SK-N-SH (cell line): ENCODE results near the gene AEBP2. TPM values are rescaled to one million over a fixed set of nuclear protein-coding genes. Genes with fewer than 3 reads are reported as not detected.
"Not testable (repeated sequence)": the region's sequence is repeated elsewhere in the genome, so short reads cannot be mapped to it uniquely, and the experiment has no call there.

Source experiments
- CTCF ChIA-PET: fragments of 300-600, 350-600 bp; formaldehyde crosslinking; extraction: SDS; loops from one replicate; lab custom pipeline; 2021; lab: Yijun Ruan, JAX
- POLR2A ChIA-PET: fragments of 350-600 bp; sonication (Branson Sonifier 250); formaldehyde crosslinking; extraction: SDS; loops from one replicate; lab custom pipeline; 2020; ENCODE audit warnings: antibody characterized with exemption, inconsistent platforms; lab: Yijun Ruan, JAX
- DNase-seq: peaks from one replicate; pipeline ENCODE4 v3.0.0; 2012
- H2AFZ ChIP-seq: fragments of 200-600 bp; sonication (generic); 2 replicates; pipeline ENCODE4 v1.8.1; 2016; ENCODE audit warnings: antibody characterized with exemption, mild to moderate bottlenecking, low read depth
- H3F3A ChIP-seq: fragments of 200-600 bp; sonication (generic); replicated peaks from 2 replicates; pipeline ENCODE3; 2016; ENCODE audit warnings: antibody characterized with exemption, mild to moderate bottlenecking; ENCODE audit not compliant: insufficient read depth
- H3K27ac ChIP-seq, 2 experiments: fragments of 200-500 bp in 1 of 2; fragments of 200-600 bp in 1 of 2; sonication (Bioruptor generic) in 1 of 2; sonication (generic), shearing (Covaris generic) in 1 of 2; 2 replicates each; pipeline versions ENCODE4 v1.5.1 to v1.6.1; 2014 to 2016; ENCODE audit warnings: low read depth in 2 of 2, inconsistent platforms in 1 of 2, low read length in 1 of 2, mild to moderate bottlenecking in 1 of 2, mixed read lengths in 1 of 2
- H3K27me3 ChIP-seq: fragments of 200-600 bp; sonication (generic), shearing (Covaris generic); 2 replicates; pipeline ENCODE4 v1.6.1; 2016; ENCODE audit warnings: mixed run types; ENCODE audit not compliant: insufficient read depth
- H3K36me3 ChIP-seq, 2 experiments: fragments of 200-500 bp in 1 of 2; fragments of 200-600 bp in 1 of 2; sonication (Bioruptor generic) in 1 of 2; sonication (generic) in 1 of 2; replicated peaks in 1 of 2; 2 replicates each; pipeline versions ENCODE3 to v1.5.1; 2014 to 2016; ENCODE audit warnings: low read length in 1 of 2, mild to moderate bottlenecking in 1 of 2; ENCODE audit not compliant: insufficient read depth in 2 of 2, control insufficient read depth in 1 of 2
- H3K4me1 ChIP-seq, 2 experiments: fragments of 200-500 bp in 1 of 2; fragments of 200-600 bp in 1 of 2; sonication (Bioruptor generic) in 1 of 2; sonication (generic), shearing (Covaris generic) in 1 of 2; 2 replicates each; pipeline versions ENCODE4 v1.5.1 to v1.6.1; 2014 to 2016; ENCODE audit warnings: low read depth in 1 of 2, low read length in 1 of 2, mixed run types in 1 of 2; ENCODE audit not compliant: insufficient read depth in 2 of 2, control insufficient read depth in 1 of 2
- H3K4me2 ChIP-seq: fragments of 200-600 bp; sonication (generic), shearing (Covaris generic); 2 replicates; pipeline ENCODE4 v1.6.1; 2017; ENCODE audit warnings: mixed run types
- H3K4me3 ChIP-seq, 2 experiments: fragments of 200-500 bp in 1 of 2; fragments of 200-600 bp in 1 of 2; sonication (Bioruptor generic) in 1 of 2; sonication (generic), shearing (Covaris generic) in 1 of 2; 2 replicates each; pipeline versions ENCODE4 v1.5.1 to v1.8.1; 2014 to 2016; ENCODE audit warnings: low read depth in 2 of 2, inconsistent platforms in 1 of 2, low read length in 1 of 2, mild to moderate bottlenecking in 1 of 2, mixed read lengths in 1 of 2, moderate library complexity in 1 of 2
- H3K79me2 ChIP-seq: fragments of 200-600 bp; sonication (generic); 2 replicates; pipeline ENCODE4 v1.8.1; 2017; ENCODE audit warnings: mild to moderate bottlenecking; ENCODE audit not compliant: insufficient read depth
- H3K9ac ChIP-seq: fragments of 200-600 bp; sonication (generic); 2 replicates; pipeline ENCODE4 v1.6.1; 2017; ENCODE audit warnings: mixed run types
- H3K9me2 ChIP-seq: fragments of 200-600 bp; sonication (generic); 2 replicates; pipeline ENCODE4 v1.6.1; 2017; ENCODE audit warnings: mixed run types
- H3K9me3 ChIP-seq: fragments of 200-600 bp; sonication (generic); 2 replicates; pipeline ENCODE4 v1.6.1; 2017; ENCODE audit warnings: mixed run types, mild to moderate bottlenecking, moderate library complexity
- H4K20me1 ChIP-seq: fragments of 200-600 bp; sonication (generic); 2 replicates; pipeline ENCODE4 v1.6.1; 2017; ENCODE audit warnings: mild to moderate bottlenecking, mixed run types; ENCODE audit not compliant: insufficient read depth
- CHD2 ChIP-seq: fragments of 150-350 bp; IDR thresholded peaks from 2 replicates; pipeline ENCODE4 v1.6.1; 2018; ENCODE audit warnings: low read length; ENCODE audit not compliant: partially characterized antibody
- ELF1 ChIP-seq: IDR thresholded peaks from 2 replicates; pipeline ENCODE4 v1.4.0; 2012
- EZH2phosphoT487 ChIP-seq: fragments of 200-600 bp; sonication (generic); IDR thresholded peaks from 2 replicates; pipeline ENCODE4 v1.6.1; 2017; ENCODE audit warnings: low read depth, mixed run types, mild to moderate bottlenecking, antibody characterized with exemption, moderate library complexity, borderline replicate concordance
- MXI1 ChIP-seq: IDR thresholded peaks from 2 replicates; pipeline ENCODE4 v1.6.1; 2012; ENCODE audit warnings: mild to moderate bottlenecking, low read depth, low read length, improper control_type of control experiment
- NFIC ChIP-seq: IDR thresholded peaks from 2 replicates; pipeline ENCODE4 v1.4.0; 2012; ENCODE audit warnings: borderline replicate concordance
- POLR2AphosphoS5 ChIP-seq: IDR thresholded peaks from 2 replicates; pipeline ENCODE4 v1.6.1; 2012; ENCODE audit warnings: low read depth, low read length
- RAD21 ChIP-seq: IDR thresholded peaks from 2 replicates; pipeline ENCODE4 v1.6.1; 2012; ENCODE audit warnings: mild to moderate bottlenecking, low read length
- SMC3 ChIP-seq: IDR thresholded peaks from 2 replicates; pipeline ENCODE4 v1.6.1; 2012; ENCODE audit warnings: low read depth, low read length, improper control_type of control experiment
- TCF12 ChIP-seq: IDR thresholded peaks from 2 replicates; pipeline ENCODE4 v1.4.0; 2012
- TEAD4 ChIP-seq: IDR thresholded peaks from 2 replicates; pipeline ENCODE4 v1.4.0; 2012; ENCODE audit warnings: mild to moderate bottlenecking, borderline replicate concordance; ENCODE audit not compliant: insufficient read depth
- YY1 ChIP-seq: IDR thresholded peaks from 2 replicates; pipeline ENCODE4 v1.4.0; 2012; ENCODE audit warnings: low read depth, mild to moderate bottlenecking
- WGBS: methylation state at CpG from one replicate; pipeline ENCODE4 v1.1.6; 2017; ENCODE audit warnings: low lambda C conversion rate; 5-methylcytosine and 5-hydroxymethylcytosine counted together
- polyA plus RNA-seq, 3 experiments: library from polyadenylated mRNA; depleted of rRNA; stranded (reverse); fragments of >200 nt; gene quantifications; 2 replicates each; pipeline ENCODE4 v1.2.3, GENCODE V29; 2012
- TF ChIP-seq, protein P1 (sequence below): fragments of 150-350 bp; IDR thresholded peaks from 2 replicates; pipeline ENCODE4 v1.6.1; 2016; ENCODE audit warnings: mild to moderate bottlenecking, low read depth, low read length
- TF ChIP-seq, protein P2 (sequence below): IDR thresholded peaks from 2 replicates; pipeline ENCODE4 v1.4.0; 2012; ENCODE audit warnings: low read depth
- TF ChIP-seq, protein P3 (sequence below): IDR thresholded peaks from 2 replicates; pipeline ENCODE4 v1.4.0; 2012; ENCODE audit warnings: low read depth, borderline replicate concordance

AEBP2 gene
- polyA plus RNA-seq, 1 of the 3 experiments (the other 2 are of a cell fraction): 10.4 TPM

DNA sequence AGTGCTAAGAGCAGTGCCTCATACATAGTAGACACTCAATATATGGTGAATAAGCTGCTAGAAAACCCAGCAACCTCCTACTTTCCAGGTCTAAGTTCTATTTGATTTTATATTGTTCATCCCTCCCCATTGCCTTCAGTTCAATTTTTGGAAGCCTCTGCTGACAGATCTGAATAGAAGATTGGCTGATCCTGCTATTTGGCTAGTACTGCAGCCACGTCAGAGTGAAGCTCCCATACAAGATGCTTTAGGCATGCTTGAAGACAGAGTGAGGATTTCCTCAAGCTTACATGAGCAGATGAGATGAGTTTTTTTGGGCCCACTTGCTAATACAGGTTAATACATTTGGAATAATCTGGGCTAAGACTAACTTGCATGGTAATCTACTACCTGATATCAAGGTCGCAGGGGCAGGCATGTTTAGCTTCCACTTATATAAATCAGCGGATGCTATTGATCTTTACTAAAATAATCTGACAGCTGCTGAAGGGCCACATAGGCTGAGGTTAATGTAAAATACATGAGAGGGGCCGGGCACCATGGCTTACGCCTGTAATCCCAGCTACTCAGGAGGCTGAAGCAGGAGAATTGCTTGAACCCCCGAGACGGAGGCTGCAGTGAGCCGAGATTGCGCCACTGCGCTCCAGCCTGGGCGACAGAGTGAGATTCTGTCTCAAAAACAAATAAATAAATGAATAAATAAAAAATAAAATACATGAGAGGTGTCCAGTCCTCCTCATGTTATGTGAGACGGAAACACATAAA is 15.9 kb upstream of the AEBP2 start:
- no peaks in the 10 kb centered on the region for H3K9me2 ChIP-seq
- H3K36me3 ChIP-seq: no peaks in the 10 kb centered on the region
- no peaks in the 10 kb centered on the region for H3K79me2 ChIP-seq
- H2AFZ ChIP-seq: no peak overlapping the region
- TF ChIP-seq YY1 (no peak), ELF1 (no peak)
- H3K27ac ChIP-seq: no peak overlapping the region
- ChIA-PET CTCF (interaction anchor here (1.0 to 1.1 kb wide), 2 partner anchors 8 to 12 kb away, joined by 3 read pairs; no protein-coding TSS in a partner anchor), POLR2A (no interaction called here)
- no peaks in the 10 kb centered on the region for H4K20me1 ChIP-seq
- no peaks in the 10 kb centered on the region for H3F3A ChIP-seq
- H3K4me1 ChIP-seq: no peaks in the 10 kb centered on the region
- no peaks in the 10 kb centered on the region for H3K27me3 ChIP-seq
- H3K4me3 ChIP-seq: no peak overlapping the region
- 95% methylated on average over 12 of the region's 12 CpGs for WGBS
- no peaks in the 10 kb centered on the region for H3K9me3 ChIP-seq
- no peak for DNase-seq
- no peak overlapping the region for H3K9ac ChIP-seq
- H3K4me2 ChIP-seq: no peak overlapping the region

DNA sequence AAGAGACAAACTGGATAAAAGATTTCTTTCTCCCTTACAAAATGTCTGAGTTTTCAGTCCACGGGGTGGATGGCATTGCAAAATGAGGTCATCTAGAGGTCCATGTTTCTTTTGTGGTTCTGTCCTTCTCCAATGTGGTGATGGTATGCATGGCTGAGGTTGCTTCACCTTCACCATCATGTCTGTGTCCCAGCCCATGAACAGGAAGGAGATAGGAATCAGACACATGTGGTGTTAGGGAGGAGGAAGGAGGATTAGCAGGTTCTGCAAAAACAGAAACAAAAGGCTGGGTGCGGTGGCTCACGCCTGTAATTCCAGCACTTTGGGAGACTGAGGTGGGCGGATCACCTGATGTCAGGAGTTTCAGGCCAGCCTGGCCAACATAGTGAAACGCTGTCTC is 11.0 kb upstream of the AEBP2 start:
- ChIA-PET CTCF (no interaction called here), POLR2A (no interaction called here)
- H2AFZ ChIP-seq: no peak overlapping the region
- H3F3A ChIP-seq: peaks cover 18% of the 10 kb centered on the region
- DNase-seq: no peak
- 82% methylated on average over 5 of the region's 5 CpGs for WGBS
- no peak overlapping the region for H3K27ac ChIP-seq
- peaks cover 3 to 16% of the 10 kb centered on the region in 2 experiments; a peak in 3 of 4 replicates for H3K4me1 ChIP-seq
- H3K36me3 ChIP-seq: no peaks in the 10 kb centered on the region
- no peaks in the 10 kb centered on the region for H3K79me2 ChIP-seq
- no peak overlapping the region for H3K4me2 ChIP-seq
- no peaks in the 10 kb centered on the region for H3K27me3 ChIP-seq
- H3K9me2 ChIP-seq: no peaks in the 10 kb centered on the region
- TF ChIP-seq NFIC: no peak
- TF ChIP-seq RAD21: no peak
- no peak for TF ChIP-seq POLR2AphosphoS5
- TF ChIP-seq, protein P1, sequence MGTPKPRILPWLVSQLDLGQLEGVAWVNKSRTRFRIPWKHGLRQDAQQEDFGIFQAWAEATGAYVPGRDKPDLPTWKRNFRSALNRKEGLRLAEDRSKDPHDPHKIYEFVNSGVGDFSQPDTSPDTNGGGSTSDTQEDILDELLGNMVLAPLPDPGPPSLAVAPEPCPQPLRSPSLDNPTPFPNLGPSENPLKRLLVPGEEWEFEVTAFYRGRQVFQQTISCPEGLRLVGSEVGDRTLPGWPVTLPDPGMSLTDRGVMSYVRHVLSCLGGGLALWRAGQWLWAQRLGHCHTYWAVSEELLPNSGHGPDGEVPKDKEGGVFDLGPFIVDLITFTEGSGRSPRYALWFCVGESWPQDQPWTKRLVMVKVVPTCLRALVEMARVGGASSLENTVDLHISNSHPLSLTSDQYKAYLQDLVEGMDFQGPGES: no peak
- TF ChIP-seq, protein P2, sequence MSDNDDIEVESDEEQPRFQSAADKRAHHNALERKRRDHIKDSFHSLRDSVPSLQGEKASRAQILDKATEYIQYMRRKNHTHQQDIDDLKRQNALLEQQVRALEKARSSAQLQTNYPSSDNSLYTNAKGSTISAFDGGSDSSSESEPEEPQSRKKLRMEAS: no peak
- TF ChIP-seq SMC3: no peak
- TF ChIP-seq, protein P3, sequence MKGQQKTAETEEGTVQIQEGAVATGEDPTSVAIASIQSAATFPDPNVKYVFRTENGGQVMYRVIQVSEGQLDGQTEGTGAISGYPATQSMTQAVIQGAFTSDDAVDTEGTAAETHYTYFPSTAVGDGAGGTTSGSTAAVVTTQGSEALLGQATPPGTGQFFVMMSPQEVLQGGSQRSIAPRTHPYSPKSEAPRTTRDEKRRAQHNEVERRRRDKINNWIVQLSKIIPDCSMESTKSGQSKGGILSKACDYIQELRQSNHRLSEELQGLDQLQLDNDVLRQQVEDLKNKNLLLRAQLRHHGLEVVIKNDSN: no peak
- no peak for TF ChIP-seq TCF12
- no peak for TF ChIP-seq CHD2
- no peak for TF ChIP-seq TEAD4
- no peak for TF ChIP-seq MXI1
- no peak for TF ChIP-seq EZH2phosphoT487
- TF ChIP-seq, all 33 proteins: peak for 0
- Histone ChIP-seq H3K4me3 (no peak overlapping the region), H4K20me1 (no peaks in the 10 kb centered on the region), H3K9ac (no peak overlapping the region), H3K9me3 (no peaks in the 10 kb centered on the region)

DNA sequence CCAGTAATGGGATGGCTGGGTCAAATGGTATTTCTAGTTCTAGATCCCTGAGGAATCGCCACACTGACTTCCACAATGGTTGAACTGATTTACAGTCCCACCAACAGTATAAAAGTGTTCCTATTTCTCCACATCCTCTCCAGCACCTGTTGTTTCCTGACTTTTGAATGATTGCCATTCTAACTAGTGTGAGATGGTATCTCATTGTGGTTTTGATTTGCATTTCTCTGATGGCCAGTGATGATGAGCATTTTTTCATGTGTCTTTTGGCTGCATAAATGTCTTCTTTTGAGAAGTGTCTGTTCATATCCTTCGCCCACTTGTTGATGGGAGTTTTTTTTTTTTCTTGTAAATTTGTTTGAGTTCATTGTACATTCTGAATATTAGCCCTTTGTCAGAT is 9.8 kb upstream of the AEBP2 start:
- H3K4me2 ChIP-seq, DNase-seq, H3K27ac ChIP-seq, H3K9me3 ChIP-seq, H3K79me2 ChIP-seq, H3K36me3 ChIP-seq, H3K4me3 ChIP-seq, H3K27me3 ChIP-seq, CTCF ChIA-PET, H2AFZ ChIP-seq, H4K20me1 ChIP-seq, H3K9ac ChIP-seq, H3K9me2 ChIP-seq, POLR2A ChIA-PET: not testable (repeated sequence)
- H3F3A ChIP-seq: peaks cover 20% of the 10 kb centered on the region
- peaks cover 3 to 16% of the 10 kb centered on the region in 2 experiments; a peak in 3 of 4 replicates for H3K4me1 ChIP-seq
- WGBS: 94% methylated on average over 1 of the region's 2 CpGs
